MM.1S (cell line): Measurements from ENCODE around the gene CALB2.

ENCODE experiments used
- EZH2phosphoT487 ChIP-seq: fragments of 300-600 bp; sonication (generic); IDR thresholded peaks from 2 replicates; pipeline ENCODE4 v1.6.1; 2018; ENCODE audit warnings: antibody characterized with exemption, low read length
- TF ChIP-seq, protein P1 (sequence below): fragments of 300-600 bp; sonication (generic); IDR thresholded peaks from 2 replicates; pipeline ENCODE4 v1.5.1; 2016; ENCODE audit warnings: antibody characterized with exemption, low read length, mixed read lengths

DNA sequence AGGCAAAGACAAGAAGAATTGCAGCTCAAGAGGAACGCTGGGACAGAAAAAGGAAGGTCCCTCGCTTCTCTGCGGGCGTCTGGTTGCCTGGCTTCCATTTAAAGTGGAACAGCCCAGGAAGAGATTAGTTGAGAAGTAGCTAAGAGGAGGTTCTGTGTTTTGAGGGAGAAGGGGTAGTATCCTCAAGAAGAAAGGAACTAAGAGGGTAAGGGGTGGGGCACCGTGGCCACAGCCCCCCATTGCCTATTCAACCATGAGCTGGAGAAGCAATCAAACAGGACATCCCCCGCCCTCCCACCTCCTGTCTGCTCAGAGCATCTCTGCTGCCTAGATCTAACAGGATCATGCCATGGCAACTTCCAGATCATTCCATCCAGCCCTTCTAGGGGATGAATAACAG is 18.1 kb upstream of the CALB2 start:
- TF ChIP-seq, protein P1, sequence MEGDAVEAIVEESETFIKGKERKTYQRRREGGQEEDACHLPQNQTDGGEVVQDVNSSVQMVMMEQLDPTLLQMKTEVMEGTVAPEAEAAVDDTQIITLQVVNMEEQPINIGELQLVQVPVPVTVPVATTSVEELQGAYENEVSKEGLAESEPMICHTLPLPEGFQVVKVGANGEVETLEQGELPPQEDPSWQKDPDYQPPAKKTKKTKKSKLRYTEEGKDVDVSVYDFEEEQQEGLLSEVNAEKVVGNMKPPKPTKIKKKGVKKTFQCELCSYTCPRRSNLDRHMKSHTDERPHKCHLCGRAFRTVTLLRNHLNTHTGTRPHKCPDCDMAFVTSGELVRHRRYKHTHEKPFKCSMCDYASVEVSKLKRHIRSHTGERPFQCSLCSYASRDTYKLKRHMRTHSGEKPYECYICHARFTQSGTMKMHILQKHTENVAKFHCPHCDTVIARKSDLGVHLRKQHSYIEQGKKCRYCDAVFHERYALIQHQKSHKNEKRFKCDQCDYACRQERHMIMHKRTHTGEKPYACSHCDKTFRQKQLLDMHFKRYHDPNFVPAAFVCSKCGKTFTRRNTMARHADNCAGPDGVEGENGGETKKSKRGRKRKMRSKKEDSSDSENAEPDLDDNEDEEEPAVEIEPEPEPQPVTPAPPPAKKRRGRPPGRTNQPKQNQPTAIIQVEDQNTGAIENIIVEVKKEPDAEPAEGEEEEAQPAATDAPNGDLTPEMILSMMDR = no peak
- TF ChIP-seq EZH2phosphoT487 = no peak
